Upper lobe of left lung (tissue), 6 donors: Measurements from ENCODE around the gene E2F1. TPM values are rescaled to one million over a fixed set of nuclear protein-coding genes. Genes with fewer than 3 reads are reported as not detected.

Experiments
- ATAC-seq, 2 donors: fragments of 200-7000 bp; cut with Tn5 transposase; one replicate each; pipeline ENCODE4 v1.9.1; 2022; ENCODE audit warnings: mild to moderate bottlenecking in 2 of 2, moderate library complexity in 2 of 2; ENCODE audit not compliant: low FRiP score in 2 of 2
- DNase-seq, 2 donors: peaks; one replicate each; pipeline ENCODE4 v3.0.0-alpha.2; 2019 to 2020
- H3K27ac ChIP-seq, 4 donors: fragments of 200-600 bp; sonication (generic); one replicate each; pipeline ENCODE4 v1.5.1; 2016 to 2019
- H3K27me3 ChIP-seq, 4 donors: fragments of 200-600 bp; sonication (generic); one replicate each; pipeline ENCODE4 v1.5.1; 2017 to 2019
- H3K36me3 ChIP-seq, 4 donors: fragments of 200-600 bp; sonication (generic); one replicate each; pipeline ENCODE4 v1.5.1; 2016 to 2019
- H3K4me1 ChIP-seq, 4 donors: fragments of 200-600 bp; sonication (generic); one replicate each; pipeline ENCODE4 v1.5.1; 2018 to 2019
- H3K4me3 ChIP-seq, 4 donors: fragments of 200-600 bp; sonication (generic); one replicate each; pipeline ENCODE4 v1.5.1; 2017 to 2019; ENCODE audit warnings: mild to moderate bottlenecking in 2 of 4, moderate library complexity in 1 of 4
- H3K9me3 ChIP-seq, 4 donors: fragments of 200-600 bp; sonication (generic); one replicate each; pipeline ENCODE4 v1.5.1; 2018 to 2019
- CTCF ChIP-seq, 6 experiments: fragments of 450-650 bp in 4 of 6; fragments of 200-600 bp in 2 of 6; sonication (generic) in 2 of 6; IDR thresholded peaks; one replicate each; pipeline ENCODE4 v1.5.1; 2016 to 2019; ENCODE audit warnings: antibody characterized with exemption in 6 of 6
- EP300 ChIP-seq, 4 donors: sonication (generic); formaldehyde crosslinking; IDR thresholded peaks; one replicate each; pipeline ENCODE4 v1.5.1; 2017; ENCODE audit warnings: antibody characterized with exemption in 4 of 4, control low read depth in 2 of 4
- POLR2A ChIP-seq, 4 donors: fragments of 450-650 bp; IDR thresholded peaks; one replicate each; pipeline ENCODE4 v1.5.1; 2016 to 2017; ENCODE audit warnings: antibody characterized with exemption in 4 of 4, mild to moderate bottlenecking in 2 of 4
- POLR2AphosphoS5 ChIP-seq, 2 donors: sonication (generic); formaldehyde crosslinking; IDR thresholded peaks; one replicate each; pipeline ENCODE4 v1.5.1; 2017; ENCODE audit warnings: antibody characterized with exemption in 2 of 2
- WGBS, 2 donors: methylation state at CpG; one replicate each; pipeline ENCODE4 v1.1.5; 2017 to 2018; 5-methylcytosine and 5-hydroxymethylcytosine counted together
- total RNA-seq, 6 donors: library from RNA; depleted of rRNA in 4 of 6; stranded (reverse); fragments of >200 nt in 4 of 6; gene quantifications; one replicate each; pipeline versions ENCODE4 v1.1.0 to v1.2.1, GENCODE V29; 2016 to 2021
- donor health status: DM: no; HTN: no; CAD: no; lungs with moderate emphysema.
- donor health status: DM: no; HTN: yes; CAD: no; lungs with severe emphysema.

The E2F1 gene
- total RNA-seq, 6 donors from 2014 or later, result 5.5 to 12.9 (median 6.8) TPM

- Histone ChIP-seq H3K4me3 (no peak overlapping the region), H3K27me3 (no peaks in the 10 kb centered on the region), H3K9me3 (no peaks in the 10 kb centered on the region), H3K36me3 (no peaks in the 10 kb centered on the region), H3K4me1 (peaks cover 30 to 65% (median 55%) of the 10 kb centered on the region in 4 donors), H3K27ac (peak overlapping the region in 2 of 4 donors; percentile 88 to 92)
- TF ChIP-seq CTCF (IDR thresholded peaks at IDR 0.05) (no peak), POLR2A (IDR thresholded peaks at IDR 0.05) (no peak), POLR2AphosphoS5 (IDR thresholded peaks at IDR 0.05) (no peak), EP300 (IDR thresholded peaks at IDR 0.05) (no peak)
- DNase-seq, result no peak
- ATAC-seq, result no peak
- WGBS, 2 donors, result 78 to 92% methylated on average over 13 of the region's 13 CpGs
Observed at GRCh38 chr20:33668466-33669155, 17.6 kb downstream of the E2F1 start.

GRCh38 chr20:33667676-33668465, 18.3 kb downstream of the E2F1 start:
- Histone ChIP-seq H3K27ac (peak overlapping the region; percentile 76 to 92 (median 88)), H3K27me3 (no peaks in the 10 kb centered on the region), H3K9me3 (no peaks in the 10 kb centered on the region), H3K36me3 (no peaks in the 10 kb centered on the region), H3K4me1 (peaks cover 28 to 64% (median 52%) of the 10 kb centered on the region in 4 donors), H3K4me3 (peak overlapping the region; percentile 18 to 78 (median 61))
- ATAC-seq (peak; percentile 74 to 75), DNase-seq (peak; percentile 91 to 94)
- 8 to 29% methylated on average over 17 to 23 of the region's 47 CpGs for WGBS, 2 donors
- peak in 1 of 4 donors; percentile 31 for TF ChIP-seq POLR2A (IDR thresholded peaks at IDR 0.05)
- TF ChIP-seq CTCF (IDR thresholded peaks at IDR 0.05), result peak; percentile 96 to 99 (median 97)
- TF ChIP-seq POLR2AphosphoS5 (IDR thresholded peaks at IDR 0.05), result peak in 1 of 2 donors; percentile 8
- TF ChIP-seq EP300 (IDR thresholded peaks at IDR 0.05), result no peak

GRCh38 chr20:33667245-33667675, 18.9 kb downstream of the E2F1 start:
- H3K4me1 ChIP-seq, result peaks cover 31 to 61% (median 49%) of the 10 kb centered on the region in 4 donors
- TF ChIP-seq EP300 (IDR thresholded peaks at IDR 0.05) (no peak), CTCF (IDR thresholded peaks at IDR 0.05) (no peak), POLR2AphosphoS5 (IDR thresholded peaks at IDR 0.05) (no peak), POLR2A (IDR thresholded peaks at IDR 0.05) (no peak)
- ATAC-seq (peak in 1 of 2 donors; percentile 35), DNase-seq (peak; percentile 58 to 92)
- H3K27ac ChIP-seq, result peak overlapping the region; percentile 76 to 92 (median 88)
- peak overlapping the region; percentile 18 to 78 (median 61) for H3K4me3 ChIP-seq
- H3K27me3 ChIP-seq, result no peaks in the 10 kb centered on the region
- 1% methylated on average over 34 of the region's 55 CpGs; no CpG with 5 or more reads in 1 of the 2 donors for WGBS, 2 donors
- no peaks in the 10 kb centered on the region for H3K9me3 ChIP-seq
- no peaks in the 10 kb centered on the region for H3K36me3 ChIP-seq

GRCh38 chr20:33666293-33667244, 19.6 kb downstream of the E2F1 start, which contains the start of gene ACTL10:
Gene ACTL10 (plus strand): TSS chr20:33666943. CDS start chr20:33667498, 555 bp downstream.
- ATAC-seq, result peak; percentile 90 to 93
- peak within 1 kb of the TSS; percentile 76 to 92 (median 88) for H3K27ac ChIP-seq
- H3K4me3 ChIP-seq, result peak within 1 kb of the TSS; percentile 18 to 78 (median 61)
- peak in 3 of 4 donors; percentile 44 to 92 (median 91) for TF ChIP-seq POLR2A (IDR thresholded peaks at IDR 0.05)
- peak; percentile 7 to 79 for TF ChIP-seq POLR2AphosphoS5 (IDR thresholded peaks at IDR 0.05)
- TF ChIP-seq EP300 (IDR thresholded peaks at IDR 0.05), result no peak
- peak in 3 of 6 experiments; percentile 28 to 50 (median 42) for TF ChIP-seq CTCF (IDR thresholded peaks at IDR 0.05)
- no peaks in the 10 kb centered on the region for H3K9me3 ChIP-seq
- peaks cover 31 to 58% (median 47%) of the 10 kb centered on the region in 4 donors for H3K4me1 ChIP-seq
- no peaks in the 10 kb centered on the region for H3K27me3 ChIP-seq
- WGBS, 2 donors, result 3 to 18% methylated on average over 26 to 40 of the region's 50 CpGs
- peak; percentile 92 to 99 for DNase-seq
- no peaks in the 10 kb centered on the region for H3K36me3 ChIP-seq
